GM12865 (cell line): Measurements from ENCODE around the gene FGA.

Experiments
- DNase-seq: peaks from one replicate; pipeline ENCODE4 v3.0.0; 2010; ENCODE audit warnings: low read depth
- H3K4me3 ChIP-seq: 2 replicates; pipeline ENCODE4 v1.5.1; 2011; ENCODE audit warnings: mild to moderate bottlenecking, low read depth, low read length, control low read depth
- TF ChIP-seq, protein P1 (sequence below): IDR thresholded peaks from 2 replicates; pipeline ENCODE4 v1.5.1; 2011; ENCODE audit warnings: low read length, control low read depth, low read depth, inconsistent platforms; ENCODE audit not compliant: insufficient read depth; ENCODE audit errors: missing control alignments

Gene FGA

DNA sequence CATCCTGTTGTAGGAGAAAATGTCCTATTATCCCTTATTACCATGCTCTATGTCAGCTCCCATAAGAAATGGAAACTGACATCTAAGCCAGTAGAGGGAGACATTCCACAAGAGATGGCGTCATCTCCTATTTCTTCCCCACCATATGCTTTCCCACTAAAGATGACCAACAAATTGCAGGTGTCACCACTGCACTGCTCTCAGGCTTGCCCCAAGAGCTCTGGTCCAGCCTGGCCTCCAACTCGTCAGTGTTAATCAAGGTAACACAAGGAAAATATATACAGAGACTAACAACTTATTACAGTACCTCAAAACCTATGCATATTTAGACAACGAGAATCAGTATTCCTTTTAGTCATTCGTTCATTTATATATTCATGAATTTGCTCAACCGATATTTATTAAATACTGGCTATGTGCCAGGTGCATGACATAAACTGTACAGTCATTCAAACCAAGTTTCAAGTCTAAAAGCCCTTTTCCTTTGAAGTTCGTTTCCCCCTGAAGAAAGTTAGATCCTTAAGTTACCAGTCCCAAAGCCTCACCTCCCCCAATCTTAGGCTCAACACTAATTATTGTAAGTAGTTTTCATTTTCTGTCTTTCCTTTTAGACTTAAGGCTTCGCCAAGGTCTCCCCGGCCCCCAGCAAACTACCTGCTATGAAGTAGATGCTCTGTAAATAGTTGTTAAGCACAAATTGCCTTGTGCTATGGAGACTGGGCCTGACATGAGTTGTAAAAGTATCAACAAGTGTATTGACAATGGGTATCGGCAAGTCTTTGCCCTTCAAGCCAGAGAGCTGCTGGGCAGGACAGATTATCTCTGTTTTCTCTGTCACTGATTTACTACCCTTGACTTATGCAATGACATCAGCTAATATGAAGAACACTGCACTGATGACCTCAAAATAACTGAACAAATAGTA, 30.8 kb downstream of the FGA start:
- no peak overlapping the region for H3K4me3 ChIP-seq
- TF ChIP-seq, protein P1, sequence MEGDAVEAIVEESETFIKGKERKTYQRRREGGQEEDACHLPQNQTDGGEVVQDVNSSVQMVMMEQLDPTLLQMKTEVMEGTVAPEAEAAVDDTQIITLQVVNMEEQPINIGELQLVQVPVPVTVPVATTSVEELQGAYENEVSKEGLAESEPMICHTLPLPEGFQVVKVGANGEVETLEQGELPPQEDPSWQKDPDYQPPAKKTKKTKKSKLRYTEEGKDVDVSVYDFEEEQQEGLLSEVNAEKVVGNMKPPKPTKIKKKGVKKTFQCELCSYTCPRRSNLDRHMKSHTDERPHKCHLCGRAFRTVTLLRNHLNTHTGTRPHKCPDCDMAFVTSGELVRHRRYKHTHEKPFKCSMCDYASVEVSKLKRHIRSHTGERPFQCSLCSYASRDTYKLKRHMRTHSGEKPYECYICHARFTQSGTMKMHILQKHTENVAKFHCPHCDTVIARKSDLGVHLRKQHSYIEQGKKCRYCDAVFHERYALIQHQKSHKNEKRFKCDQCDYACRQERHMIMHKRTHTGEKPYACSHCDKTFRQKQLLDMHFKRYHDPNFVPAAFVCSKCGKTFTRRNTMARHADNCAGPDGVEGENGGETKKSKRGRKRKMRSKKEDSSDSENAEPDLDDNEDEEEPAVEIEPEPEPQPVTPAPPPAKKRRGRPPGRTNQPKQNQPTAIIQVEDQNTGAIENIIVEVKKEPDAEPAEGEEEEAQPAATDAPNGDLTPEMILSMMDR = peak; percentile 40
- peak; percentile 64 for DNase-seq

DNA sequence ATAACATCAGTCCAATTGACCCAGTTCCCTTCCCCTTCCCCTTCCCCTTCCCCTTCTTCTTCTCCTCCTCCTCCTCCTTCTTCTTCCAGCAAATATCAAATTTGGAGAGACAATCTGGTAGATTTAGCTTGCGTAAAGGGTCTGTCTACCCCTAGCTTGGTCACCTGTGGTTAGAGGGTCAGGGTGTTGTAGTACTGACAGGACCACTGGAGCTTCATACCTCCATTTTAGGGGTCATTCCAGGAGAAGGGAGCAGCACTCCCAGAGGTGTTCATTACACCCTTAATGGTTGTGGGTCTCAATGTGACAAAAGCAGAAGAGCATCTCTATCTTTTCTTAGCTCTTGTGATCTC, 31.4 kb downstream of the FGA start:
- H3K4me3 ChIP-seq = no peak overlapping the region
- DNase-seq = no peak
- TF ChIP-seq, protein P1 = no peak

DNA sequence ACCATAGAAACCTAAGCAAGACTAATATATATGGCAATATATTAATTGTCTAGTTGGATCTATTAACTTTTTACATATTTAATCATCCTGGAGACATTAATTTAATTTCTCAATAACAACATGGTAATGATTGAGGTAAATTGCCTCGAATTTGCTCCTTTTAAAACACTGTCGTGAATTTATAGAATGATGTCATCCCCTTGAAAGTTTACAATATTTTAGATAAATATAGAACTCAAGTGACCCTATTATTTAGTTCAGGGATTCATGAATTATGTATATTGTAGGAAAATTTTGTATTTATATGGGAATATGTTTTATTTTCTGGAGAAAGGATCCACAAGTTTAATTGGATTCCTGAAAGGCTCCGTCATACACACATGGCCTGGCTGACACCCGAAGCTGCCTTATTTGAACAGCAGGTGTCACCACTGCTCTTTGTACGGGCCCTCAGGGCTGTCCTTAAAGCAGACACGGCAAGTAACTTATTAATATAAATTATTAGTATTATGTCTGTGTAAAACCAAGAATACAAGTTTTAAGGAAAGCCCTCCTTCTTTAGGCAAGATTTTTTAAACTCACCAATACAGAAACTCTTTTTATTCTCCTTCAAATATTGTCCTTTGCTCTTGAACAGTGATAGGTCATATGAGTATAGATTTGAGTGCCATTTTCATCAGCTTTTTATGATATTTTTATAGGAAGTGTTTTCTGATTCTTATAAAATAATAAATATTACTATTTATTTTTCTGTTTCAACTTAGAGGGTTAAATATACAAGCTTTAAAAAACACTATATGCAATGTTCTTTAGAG, 38.5 kb downstream of the FGA start:
- DNase-seq = peak; percentile 86
- H3K4me3 ChIP-seq = no peak overlapping the region
- TF ChIP-seq, protein P1 = peak; percentile 76

DNA sequence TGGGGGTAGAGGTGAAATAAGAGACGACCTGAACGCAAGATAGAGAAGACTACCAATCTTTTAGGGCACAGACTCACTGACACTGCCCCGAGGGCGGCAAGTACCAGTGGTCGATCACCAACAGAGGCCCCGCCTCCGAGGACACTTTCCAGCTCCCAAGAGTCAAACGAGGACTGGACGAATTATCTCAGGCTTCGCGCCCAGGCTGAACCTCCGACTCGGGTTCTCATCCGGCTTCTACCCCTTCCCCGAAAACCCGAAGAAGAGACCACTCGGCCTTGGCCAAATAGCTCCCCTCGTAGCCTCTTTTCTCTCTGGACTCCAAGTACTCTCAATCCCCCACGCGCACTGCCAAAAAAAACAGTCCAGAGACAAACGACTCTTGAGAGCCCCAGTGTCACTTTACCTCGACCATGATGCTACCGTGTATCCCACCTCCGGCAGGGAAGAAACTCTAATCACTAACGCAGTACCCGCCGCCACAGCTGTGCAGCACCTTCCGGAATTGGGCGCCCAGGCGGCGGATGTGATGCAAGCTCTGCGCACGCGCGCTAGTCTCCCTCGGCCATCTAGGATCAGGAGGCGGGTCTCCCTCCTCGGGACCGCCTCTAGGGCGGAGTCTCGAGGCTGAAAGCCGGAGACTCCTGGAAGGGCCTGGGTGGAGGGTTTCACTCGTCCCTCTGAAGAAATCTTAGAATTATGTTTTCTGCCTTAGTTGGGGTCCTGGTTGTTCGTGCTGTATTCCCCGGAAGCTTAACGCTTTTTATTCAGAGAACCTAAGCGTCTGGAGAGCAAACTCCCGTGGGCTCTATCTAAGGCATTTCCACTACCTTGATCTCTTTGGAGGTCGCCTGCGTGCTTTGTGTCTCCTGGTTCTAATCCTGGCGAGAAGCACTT, 40.4 kb downstream of the FGA start, which contains the start of gene PLRG1:
Gene PLRG1, minus strand, starts transcription at position 507 of the 897 bp plus-strand sequence. Its CDS starts 92 bp downstream, at position 415.
- H3K4me3 ChIP-seq = peak within 1 kb of the TSS; percentile 67
- DNase-seq = peak; percentile 96
- TF ChIP-seq, protein P1 = no peak

DNA sequence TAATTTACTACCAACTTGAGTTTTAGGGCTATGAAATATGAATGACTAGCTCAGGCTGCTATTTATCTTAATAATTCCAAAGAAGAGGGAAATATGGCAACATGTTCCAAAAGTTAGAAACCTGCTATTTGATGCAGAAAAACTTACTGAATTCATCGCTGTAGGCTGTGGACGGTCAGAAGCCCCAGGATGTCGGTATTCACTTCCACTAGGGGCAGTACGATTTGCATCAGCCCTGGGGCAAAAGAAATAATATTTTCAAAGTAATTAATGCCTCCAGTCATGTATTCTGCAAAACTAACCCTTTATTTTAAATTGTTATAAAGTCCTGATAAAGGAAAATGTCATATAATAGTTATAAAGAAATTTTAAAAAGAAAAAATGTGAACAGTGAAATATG, 44.9 kb downstream of the FGA start:
- TF ChIP-seq, protein P1 = no peak

DNA sequence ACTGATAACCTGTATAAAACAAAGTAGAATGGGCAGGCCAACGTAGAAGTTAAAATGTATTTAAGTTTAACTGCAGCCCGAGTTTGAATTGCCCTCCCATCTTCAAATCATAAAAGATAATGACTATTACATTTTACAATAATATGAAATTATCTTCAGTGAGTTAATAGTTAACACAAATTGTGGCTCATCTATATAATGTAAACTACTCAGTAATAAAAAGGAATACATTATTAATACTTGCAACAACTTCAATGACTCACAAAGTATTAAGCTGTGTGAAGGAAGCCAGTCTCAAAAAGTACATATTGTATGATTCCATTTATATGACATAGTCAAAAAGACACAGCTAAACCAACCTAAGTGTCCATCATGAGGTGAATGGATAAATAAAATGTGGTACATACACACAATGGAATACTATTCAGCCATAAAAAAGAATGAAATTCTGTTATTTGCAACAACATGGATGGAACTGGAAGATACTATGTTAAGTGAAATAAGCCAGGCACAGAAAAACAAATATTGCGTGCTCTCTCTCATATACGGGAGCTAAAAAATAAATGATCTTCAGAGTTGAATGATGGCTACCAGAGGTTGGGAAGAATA, 48.2 kb downstream of the FGA start:
- no peak for DNase-seq
- H3K4me3 ChIP-seq = no peak overlapping the region
- TF ChIP-seq, protein P1 = no peak

More for the DNA sequence above, 44.9 kb downstream of the FGA start:
- H3K4me3 ChIP-seq = no peak overlapping the region
- no peak for DNase-seq
